Left kidney (tissue), 2 donors: Measurements from ENCODE around the gene PPFIA1. TPM values are rescaled to one million over a fixed set of nuclear protein-coding genes. Genes with fewer than 3 reads are reported as not detected.
A peak's percentile ranks its signal among the peaks of the same experiment; 100 is the strongest.
"Not testable (repeated sequence)": the region's sequence is repeated elsewhere in the genome, so short reads cannot be mapped to it uniquely, and the experiment has no call there.

Source experiments
- DNase-seq: peaks from one replicate; pipeline ENCODE4 v3.0.0-alpha.2; 2013
- polyA plus RNA-seq: library from polyadenylated mRNA; unstranded; fragments of 120-200 nt; gene quantifications from one replicate; pipeline ENCODE4 v1.2.1, GENCODE V29; 2013; ENCODE audit not compliant: insufficient read length

The PPFIA1 gene
- polyA plus RNA-seq, 1 donor: 60.8 TPM

GRCh38 chr11:70324376-70325115, 54.1 kb downstream of the PPFIA1 start:
- DNase-seq: no peak

- no peak for DNase-seq
Observed at GRCh38 chr11:70325824-70326223, 55.3 kb downstream of the PPFIA1 start.

- no peak for DNase-seq
Observed at GRCh38 chr11:70326365-70326811, 55.9 kb downstream of the PPFIA1 start.

DNA sequence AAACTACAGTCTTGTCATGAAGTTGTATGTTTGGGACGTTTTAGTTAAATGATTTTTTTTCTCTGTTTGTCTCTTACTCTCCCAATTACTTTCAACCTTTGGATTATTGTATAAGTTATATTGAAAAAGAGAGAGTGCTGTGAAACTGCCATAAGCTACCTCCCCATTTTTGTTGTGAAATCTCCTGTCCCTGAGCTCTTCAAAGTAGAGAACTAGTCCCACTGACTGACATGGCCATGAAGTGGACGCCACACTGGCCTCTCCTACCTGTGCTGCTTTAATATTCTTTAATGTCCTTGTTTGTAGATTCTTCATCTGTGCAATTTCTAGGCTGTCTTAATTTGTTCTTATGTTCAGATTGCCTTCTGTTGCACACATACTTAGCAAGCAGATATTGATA, 56.3 kb downstream of the PPFIA1 start:
- no peak for DNase-seq

DNA sequence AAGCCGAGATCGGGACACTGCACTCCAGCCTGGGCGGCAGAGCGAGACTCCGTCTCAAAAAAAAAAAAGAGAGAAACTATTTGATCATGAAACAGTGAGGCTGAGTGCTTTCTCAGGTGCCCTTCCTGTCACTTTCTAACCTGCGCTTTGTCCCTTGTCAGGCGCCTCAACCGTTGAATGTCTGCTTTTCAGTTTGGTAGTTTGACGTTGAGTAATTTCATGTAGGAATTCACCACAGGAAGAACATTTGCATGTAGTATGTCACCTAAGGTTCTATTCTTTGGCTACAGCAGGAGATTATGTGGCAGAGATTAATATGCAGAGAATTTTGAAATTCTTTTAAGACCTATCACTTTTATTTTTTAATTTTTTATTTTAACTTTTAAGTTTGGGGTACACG, 57.2 kb downstream of the PPFIA1 start:
- DNase-seq: no peak

DNA sequence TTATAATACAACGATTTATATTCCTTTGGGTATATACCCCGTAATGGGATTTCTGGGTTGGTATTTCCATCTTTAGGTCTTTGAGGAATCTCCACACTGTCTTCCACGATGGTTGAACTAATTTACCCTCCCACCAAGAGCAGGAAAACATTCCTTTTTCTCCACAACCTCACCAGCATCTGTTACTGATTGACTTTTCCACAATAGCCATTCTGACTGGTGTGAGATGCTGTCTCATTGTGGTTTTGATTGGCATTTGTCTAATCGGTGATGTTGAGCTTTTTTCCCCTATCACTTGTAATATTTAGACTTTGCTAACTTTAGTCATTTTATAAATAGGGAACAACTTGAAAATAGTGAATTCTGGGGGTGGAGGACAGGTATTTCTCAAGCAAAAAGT, 58.1 kb downstream of the PPFIA1 start:
- DNase-seq: no peak

DNA sequence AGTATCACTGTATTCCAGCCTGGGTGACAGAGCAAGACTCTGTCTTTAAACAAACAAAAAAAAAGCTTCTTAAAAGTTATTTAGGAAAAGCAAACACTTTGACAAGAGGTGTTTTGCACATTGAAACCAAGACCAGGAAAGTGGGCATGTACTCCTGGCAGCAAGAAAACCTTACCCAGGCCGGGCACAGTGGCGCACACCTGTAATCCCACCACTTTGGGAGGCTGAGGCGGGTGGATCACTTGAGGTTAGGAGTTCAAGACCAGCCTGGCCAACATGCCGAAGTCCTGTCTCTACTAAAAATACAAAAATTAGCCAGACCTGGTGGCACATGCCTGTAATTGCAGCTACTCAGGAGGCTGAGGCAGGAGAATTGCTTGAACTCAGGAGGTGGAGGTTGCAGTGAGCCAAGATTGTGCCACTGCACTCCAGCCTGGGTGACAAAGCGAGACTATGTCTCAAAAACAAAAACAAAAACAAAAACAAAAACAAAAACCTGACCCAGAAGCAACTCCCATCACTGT, 60.9 kb downstream of the PPFIA1 start:
- not testable (repeated sequence) for DNase-seq

GRCh38 chr11:70331901-70332300, 61.4 kb downstream of the PPFIA1 start:
- DNase-seq: no peak

- DNase-seq: no peak
Observed at GRCh38 chr11:70332567-70332966, 62.1 kb downstream of the PPFIA1 start.

DNA sequence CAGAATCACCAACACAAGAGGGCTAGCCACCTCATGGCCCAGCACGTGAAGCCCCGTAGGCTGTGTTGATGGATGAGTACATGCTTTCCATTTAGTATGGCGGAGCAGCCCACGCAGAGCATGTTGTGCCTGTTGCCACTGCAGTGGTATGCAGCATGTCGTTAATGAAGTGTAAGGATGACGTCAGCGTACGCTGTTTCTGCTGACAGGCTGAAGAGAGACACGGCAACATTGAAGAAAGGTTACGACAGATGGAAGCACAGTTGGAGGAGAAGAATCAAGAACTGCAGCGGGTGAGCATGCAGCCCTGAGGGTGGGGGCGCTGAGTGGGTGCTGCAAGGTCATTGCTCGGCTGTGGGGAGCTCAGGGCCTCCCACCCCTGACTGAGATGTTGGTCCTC, 62.8 kb downstream of the PPFIA1 start:
- DNase-seq: no peak

GRCh38 chr11:70334351-70334995, 64.0 kb downstream of the PPFIA1 start:
- no peak for DNase-seq

DNA sequence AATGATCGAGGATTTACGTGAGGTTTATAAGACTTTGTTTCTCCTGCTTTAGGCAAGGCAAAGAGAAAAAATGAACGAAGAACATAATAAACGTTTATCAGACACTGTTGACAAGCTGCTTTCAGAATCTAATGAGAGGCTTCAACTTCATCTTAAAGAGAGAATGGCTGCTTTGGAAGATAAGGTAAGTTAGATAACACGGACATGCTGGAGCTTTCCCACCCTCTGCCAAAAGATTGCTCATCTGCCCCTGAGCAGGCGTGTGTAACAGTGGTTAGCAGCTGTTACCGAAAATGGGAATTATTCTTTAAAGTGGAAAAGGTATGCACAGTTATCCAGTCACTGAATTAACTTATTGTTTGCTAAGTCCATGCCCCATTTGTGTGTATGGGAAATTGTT, 65.0 kb downstream of the PPFIA1 start:
- DNase-seq: no peak

- DNase-seq: no peak
Observed at GRCh38 chr11:70338594-70338993, 68.1 kb downstream of the PPFIA1 start.

GRCh38 chr11:70339066-70339465, 68.6 kb downstream of the PPFIA1 start:
- no peak for DNase-seq

DNA sequence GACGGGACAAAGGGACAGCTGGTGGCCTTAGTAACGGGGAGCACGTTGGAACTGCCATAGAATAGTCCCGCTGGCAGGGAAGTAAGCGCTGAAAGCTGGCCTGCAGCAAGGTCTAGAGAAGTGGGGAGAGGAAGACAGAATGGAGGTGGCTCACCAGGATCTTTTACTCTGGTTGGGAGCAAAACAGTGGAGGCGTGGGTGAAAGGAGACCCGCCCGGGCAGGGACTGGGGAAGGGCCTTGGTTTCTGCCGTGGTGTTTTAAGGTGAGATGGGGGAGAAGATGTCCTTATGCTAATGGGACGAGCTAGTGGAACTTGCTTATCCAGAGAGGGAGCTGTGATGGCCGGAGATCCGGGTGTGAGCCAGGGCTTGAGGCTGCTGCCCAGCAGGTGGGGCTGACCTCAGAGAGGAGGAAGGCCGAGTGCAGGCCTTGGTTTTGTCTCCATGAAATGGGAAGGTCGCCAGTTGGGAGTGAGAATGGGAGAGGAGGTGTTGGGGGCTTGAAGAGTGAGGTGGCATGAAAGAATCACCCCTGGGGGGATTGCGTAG, 71.5 kb downstream of the PPFIA1 start:
- no peak for DNase-seq

GRCh38 chr11:70343636-70344035, 73.1 kb downstream of the PPFIA1 start:
- peak; percentile 60 for DNase-seq

GRCh38 chr11:70348191-70348590, 77.7 kb downstream of the PPFIA1 start:
- DNase-seq: no peak

DNA sequence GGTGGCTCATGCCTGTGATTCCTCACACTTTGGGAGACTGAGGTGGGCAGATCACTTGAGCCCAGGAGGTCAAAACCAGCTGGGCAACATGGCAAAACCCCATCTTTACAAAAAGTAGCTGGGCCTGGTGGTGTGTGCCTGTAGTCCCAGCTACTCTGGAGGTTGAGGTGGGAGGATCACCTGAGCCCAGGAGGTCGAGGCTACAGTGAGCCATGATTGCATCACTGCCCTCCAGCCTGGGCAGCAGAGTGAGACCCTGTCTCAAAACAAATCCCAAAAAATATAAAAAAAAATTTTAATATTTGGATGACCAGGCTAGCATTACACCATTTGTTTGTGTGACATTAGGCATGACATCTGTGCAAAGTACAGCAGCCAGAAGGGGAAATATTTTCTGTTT, 78.1 kb downstream of the PPFIA1 start:
- no peak for DNase-seq

GRCh38 chr11:70351646-70352045, 81.2 kb downstream of the PPFIA1 start:
- DNase-seq: no peak

GRCh38 chr11:70352100-70352499, 81.6 kb downstream of the PPFIA1 start:
- DNase-seq: no peak

DNA sequence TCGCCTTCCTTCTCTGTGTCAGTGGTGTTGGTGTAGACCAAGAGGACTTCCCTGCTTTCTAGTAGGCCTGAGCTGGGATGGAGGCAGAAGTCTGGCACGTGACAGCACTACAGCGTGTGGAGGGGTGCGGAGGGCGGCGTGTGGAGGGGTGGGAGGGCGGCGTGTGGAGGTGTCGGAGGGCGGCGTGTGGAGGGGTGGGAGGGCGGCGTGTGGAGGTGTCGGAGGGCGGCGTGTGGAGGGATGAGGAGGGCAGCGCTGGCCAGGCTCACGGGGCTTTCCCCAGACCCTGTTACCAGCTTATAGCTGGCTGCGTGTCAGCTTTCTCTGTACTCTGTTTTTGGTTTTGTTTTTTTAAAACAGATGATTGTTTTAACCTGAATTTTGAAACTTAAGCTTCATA, 82.1 kb downstream of the PPFIA1 start:
- no peak for DNase-seq

DNA sequence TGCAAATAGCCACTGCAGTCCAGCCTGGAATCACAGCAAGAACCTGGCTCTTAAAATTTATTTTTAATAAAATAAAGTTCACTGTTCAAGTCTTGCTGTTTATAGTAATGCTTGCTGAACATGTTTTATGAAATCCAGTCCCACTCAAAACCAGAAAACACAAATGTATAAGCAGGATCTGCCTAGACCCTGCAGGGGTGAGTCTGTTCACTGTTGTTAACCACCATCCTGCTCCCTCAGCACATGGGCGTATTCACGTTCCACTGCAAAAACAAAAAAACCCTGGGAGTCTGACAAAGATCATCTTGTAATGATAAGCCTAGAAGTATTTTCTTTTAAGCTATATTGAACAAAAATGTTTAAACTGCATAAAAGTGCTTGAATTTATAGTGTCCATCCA, 82.8 kb downstream of the PPFIA1 start:
- DNase-seq: no peak

DNA sequence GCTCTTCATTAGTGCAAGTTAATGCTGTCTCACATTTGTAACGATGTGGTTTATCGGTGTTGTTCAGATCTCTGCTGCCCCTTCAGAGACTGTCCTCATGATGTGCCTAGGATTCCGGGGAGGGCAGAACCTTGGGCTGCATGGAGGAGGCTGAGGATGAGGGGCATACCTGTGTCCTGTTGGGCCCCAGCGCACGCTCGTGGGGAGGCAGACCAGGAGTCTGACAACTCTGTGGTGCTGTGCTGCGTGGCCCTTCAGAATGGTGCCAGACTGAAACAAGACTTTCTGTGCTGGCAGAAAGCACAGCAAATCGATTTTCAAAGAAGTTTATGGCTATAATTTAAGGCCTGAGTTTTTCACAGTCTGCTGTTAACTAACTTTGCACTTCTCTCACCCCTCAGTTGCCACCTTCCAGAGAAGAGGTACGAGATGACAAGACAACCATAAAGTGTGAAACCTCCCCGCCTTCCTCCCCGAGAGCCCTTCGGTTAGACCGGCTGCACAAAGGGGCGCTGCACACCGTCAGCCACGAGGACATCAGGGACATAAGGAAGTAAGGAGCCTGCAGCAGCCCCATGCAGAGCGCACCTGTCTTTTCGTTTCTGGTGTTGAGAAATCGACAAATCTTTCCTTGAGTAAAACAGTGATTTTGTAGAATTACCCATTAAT, 83.5 kb downstream of the PPFIA1 start:
- no peak for DNase-seq
